Measurements from ENCODE around the gene PLEK2. TPM values are rescaled to one million over a fixed set of nuclear protein-coding genes. Genes with fewer than 3 reads are reported as not detected.

PLEK2 gene
- total and polyA plus RNA-seq, 2 experiments from 2014 or later: 1.0 to 2.2 TPM

DNA sequence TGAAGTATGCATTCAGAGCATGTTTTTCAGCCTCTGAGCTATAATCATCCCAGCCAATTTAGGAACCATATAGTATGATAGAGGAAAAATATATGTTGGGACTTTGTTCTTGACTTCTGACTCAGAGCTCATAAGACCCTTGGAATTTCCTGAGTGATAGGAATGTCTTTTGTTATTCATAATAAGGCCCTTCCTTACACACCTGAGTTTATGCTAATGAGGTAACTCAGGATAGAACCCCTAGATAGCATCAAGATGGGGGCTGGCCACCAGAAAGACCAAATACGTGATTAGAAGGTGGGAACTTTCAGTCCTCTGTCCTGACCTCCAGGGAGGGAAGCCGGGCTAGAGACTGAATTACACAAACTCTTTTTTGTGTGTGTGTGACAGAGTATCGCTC, 32.4 kb upstream of the PLEK2 start:
- no peak overlapping the region for H2AFZ ChIP-seq
- no peaks in the 10 kb centered on the region for H3K27me3 ChIP-seq (ENCODE audit: insufficient read depth)
- H3K9me2 ChIP-seq (ENCODE audit: insufficient read depth): peaks cover 4% of the 10 kb centered on the region; the same call in 1 of the 2 replicates
- peak overlapping the region; percentile 43; the same call in 1 of the 2 replicates for H3K27ac ChIP-seq (ENCODE audit: low read depth)
- no peaks in the 10 kb centered on the region for H4K20me1 ChIP-seq (replicated peaks; ENCODE audit: insufficient read depth)
- no peak overlapping the region for H3K4me3 ChIP-seq
- Mint-ChIP-seq H3K9me3 (peaks cover 7% of the 10 kb centered on the region), H3K4me3 (no peak overlapping the region; the same call in 2 of the 3 replicates), H3K27ac (peak overlapping the region; percentile 88), H3K27me3 (ENCODE audit: insufficient read depth, low read depth, poor library complexity) (peaks cover 16% of the 10 kb centered on the region), H3K4me1 (peaks cover 49% of the 10 kb centered on the region), H3K36me3 (ENCODE audit: low read depth) (peaks cover 4% of the 10 kb centered on the region; the same call in 2 of the 3 replicates)
- H3K4me1 ChIP-seq (ENCODE audit: insufficient read depth): peaks cover 30% of the 10 kb centered on the region
- H3K36me3 ChIP-seq (ENCODE audit: insufficient read depth): no peaks in the 10 kb centered on the region
- H3K4me2 ChIP-seq: peak overlapping the region; percentile 53
- ATAC-seq (peak; percentile 75), DNase-seq (ENCODE audit: low spot score) (peak; percentile 80)
- no peaks in the 10 kb centered on the region for H3K79me2 ChIP-seq (replicated peaks; ENCODE audit: insufficient read depth)
- TF ChIP-seq ETS1 (IDR thresholded peaks at IDR 0.05) (no peak), CREB1 (CRISPR knock-in tag; IDR thresholded peaks at IDR 0.05; ENCODE audit: low read depth) (no peak)
- no peaks in the 10 kb centered on the region for H3F3A ChIP-seq (replicated peaks; ENCODE audit: low read depth)

- peaks cover 44% of the 10 kb centered on the region for H3K4me1 Mint-ChIP-seq
- no peak for DNase-seq (ENCODE audit: low spot score)
- no peak for TF ChIP-seq CREB1 (CRISPR knock-in tag; IDR thresholded peaks at IDR 0.05; ENCODE audit: low read depth)
- TF ChIP-seq ZNF331 (CRISPR knock-in tag; IDR thresholded peaks at IDR 0.05; ENCODE audit: low read depth): no peak
- TF ChIP-seq CTCF (conservative IDR thresholded peaks at IDR 0.05; ENCODE audit: low read depth in 2 of 2): no peak
- TF ChIP-seq ETS1 (IDR thresholded peaks at IDR 0.05): no peak
- TF ChIP-seq JUNB (IDR thresholded peaks at IDR 0.05; ENCODE audit: unreplicated experiment): no peak
- TF ChIP-seq, protein P1, sequence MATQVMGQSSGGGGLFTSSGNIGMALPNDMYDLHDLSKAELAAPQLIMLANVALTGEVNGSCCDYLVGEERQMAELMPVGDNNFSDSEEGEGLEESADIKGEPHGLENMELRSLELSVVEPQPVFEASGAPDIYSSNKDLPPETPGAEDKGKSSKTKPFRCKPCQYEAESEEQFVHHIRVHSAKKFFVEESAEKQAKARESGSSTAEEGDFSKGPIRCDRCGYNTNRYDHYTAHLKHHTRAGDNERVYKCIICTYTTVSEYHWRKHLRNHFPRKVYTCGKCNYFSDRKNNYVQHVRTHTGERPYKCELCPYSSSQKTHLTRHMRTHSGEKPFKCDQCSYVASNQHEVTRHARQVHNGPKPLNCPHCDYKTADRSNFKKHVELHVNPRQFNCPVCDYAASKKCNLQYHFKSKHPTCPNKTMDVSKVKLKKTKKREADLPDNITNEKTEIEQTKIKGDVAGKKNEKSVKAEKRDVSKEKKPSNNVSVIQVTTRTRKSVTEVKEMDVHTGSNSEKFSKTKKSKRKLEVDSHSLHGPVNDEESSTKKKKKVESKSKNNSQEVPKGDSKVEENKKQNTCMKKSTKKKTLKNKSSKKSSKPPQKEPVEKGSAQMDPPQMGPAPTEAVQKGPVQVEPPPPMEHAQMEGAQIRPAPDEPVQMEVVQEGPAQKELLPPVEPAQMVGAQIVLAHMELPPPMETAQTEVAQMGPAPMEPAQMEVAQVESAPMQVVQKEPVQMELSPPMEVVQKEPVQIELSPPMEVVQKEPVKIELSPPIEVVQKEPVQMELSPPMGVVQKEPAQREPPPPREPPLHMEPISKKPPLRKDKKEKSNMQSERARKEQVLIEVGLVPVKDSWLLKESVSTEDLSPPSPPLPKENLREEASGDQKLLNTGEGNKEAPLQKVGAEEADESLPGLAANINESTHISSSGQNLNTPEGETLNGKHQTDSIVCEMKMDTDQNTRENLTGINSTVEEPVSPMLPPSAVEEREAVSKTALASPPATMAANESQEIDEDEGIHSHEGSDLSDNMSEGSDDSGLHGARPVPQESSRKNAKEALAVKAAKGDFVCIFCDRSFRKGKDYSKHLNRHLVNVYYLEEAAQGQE (IDR thresholded peaks at IDR 0.05; ENCODE audit: unreplicated experiment): no peak
- no peak for TF ChIP-seq NANOG (IDR thresholded peaks at IDR 0.05; ENCODE audit: borderline replicate concordance)
- TF ChIP-seq EZH2phosphoT487 (IDR thresholded peaks at IDR 0.05; ENCODE audit: unreplicated experiment): no peak
Observed at GRCh38 chr14:67442139-67442906, 30.4 kb upstream of the PLEK2 start.

More at GRCh38 chr14:67442139-67442906, 30.4 kb upstream of the PLEK2 start:
- H3K27me3 ChIP-seq (ENCODE audit: insufficient read depth): no peaks in the 10 kb centered on the region
- peaks cover 4% of the 10 kb centered on the region; the same call in 1 of the 2 replicates for H3K9me2 ChIP-seq (ENCODE audit: insufficient read depth)
- Mint-ChIP-seq H3K4me3 (no peak overlapping the region), H3K9me3 (no peaks in the 10 kb centered on the region), H3K27me3 (ENCODE audit: insufficient read depth, low read depth, poor library complexity) (peaks cover 13% of the 10 kb centered on the region), H3K36me3 (ENCODE audit: low read depth) (no peaks in the 10 kb centered on the region), H3K27ac (no peak overlapping the region)
- H3F3A ChIP-seq (replicated peaks; ENCODE audit: low read depth): no peaks in the 10 kb centered on the region
- H3K27ac ChIP-seq (ENCODE audit: low read depth): no peak overlapping the region
- no peak overlapping the region for H3K4me3 ChIP-seq
- H3K36me3 ChIP-seq (ENCODE audit: insufficient read depth): no peaks in the 10 kb centered on the region
- no peak overlapping the region for H3K4me2 ChIP-seq
- H2AFZ ChIP-seq: no peak overlapping the region; the same call in 1 of the 2 replicates
- H3K4me1 ChIP-seq (ENCODE audit: insufficient read depth): peaks cover 26% of the 10 kb centered on the region
- H3K79me2 ChIP-seq (replicated peaks; ENCODE audit: insufficient read depth): no peaks in the 10 kb centered on the region
- ATAC-seq: no peak
- no peaks in the 10 kb centered on the region for H4K20me1 ChIP-seq (replicated peaks; ENCODE audit: insufficient read depth)
